Measurements from ENCODE around the gene PDE6B.
"Not testable (repeated sequence)": the region's sequence is repeated elsewhere in the genome, so short reads cannot be mapped to it uniquely, and the experiment has no call there.

The PDE6B gene

DNA sequence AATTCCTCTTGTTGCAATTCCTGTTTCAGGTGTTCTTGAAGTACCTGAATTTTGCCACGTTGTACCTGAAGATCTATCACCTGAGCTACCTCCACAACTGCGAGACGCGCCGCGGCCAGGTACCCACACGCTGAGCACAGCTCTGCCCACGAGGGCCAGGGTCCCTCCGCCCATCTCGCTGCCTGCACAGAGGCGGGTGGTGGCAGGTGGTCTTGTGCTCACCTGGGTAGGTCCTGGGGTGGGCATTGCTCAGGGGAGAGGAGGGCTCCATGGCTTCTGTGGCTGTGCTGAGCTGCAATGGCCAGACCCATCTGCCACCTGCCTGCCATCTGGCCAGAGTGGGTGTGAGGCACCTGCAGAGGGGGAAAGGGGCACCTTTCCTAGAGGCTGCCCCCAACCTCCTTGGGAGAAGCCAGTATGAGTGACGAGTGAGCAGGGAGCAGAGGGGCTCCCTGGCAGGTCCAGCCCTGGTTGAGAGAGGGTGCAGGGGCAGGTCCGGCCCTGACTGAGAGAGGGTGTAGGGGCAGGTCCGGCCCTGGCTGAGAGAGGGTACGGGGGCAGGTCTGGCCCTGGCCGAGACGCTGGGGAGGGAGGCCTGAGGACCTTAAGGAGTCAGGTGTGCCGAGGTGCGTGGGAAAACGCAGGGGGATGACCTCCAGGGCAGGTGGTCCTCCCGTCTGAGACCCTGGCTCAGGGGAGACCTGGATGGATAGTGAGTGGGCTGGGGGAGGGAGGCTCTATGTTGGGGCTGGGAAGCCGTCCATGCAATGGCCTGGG is 10.7 kb downstream of the PDE6B start:
- DNase-seq (ENCODE audit: low read depth, low spot score) = no peak

DNA sequence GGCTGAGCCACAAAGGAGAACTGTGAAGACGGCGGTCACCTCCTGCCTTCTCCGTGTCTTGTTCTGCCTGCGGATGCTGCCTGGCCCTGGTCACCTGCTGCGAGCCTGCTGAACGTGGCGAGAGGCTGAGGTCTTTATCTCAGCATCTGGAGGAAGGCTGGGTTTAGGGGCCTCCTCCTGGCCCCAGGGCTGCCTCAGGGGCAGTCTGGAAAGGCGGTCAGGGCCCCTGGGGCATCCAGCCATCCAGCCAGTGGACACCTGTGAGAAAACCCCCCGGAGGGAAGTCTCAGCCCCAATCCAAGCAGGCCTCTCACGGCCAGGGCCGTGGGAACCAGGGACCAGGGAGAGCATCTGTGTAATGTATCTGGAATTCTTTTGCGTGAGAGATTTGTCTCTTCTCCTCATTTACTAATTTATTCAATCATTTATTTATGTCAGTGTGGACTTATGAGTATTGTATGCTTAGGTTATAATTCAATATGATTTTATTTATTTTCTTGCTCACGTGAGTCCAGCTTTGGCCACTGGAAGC is 11.3 kb downstream of the PDE6B start:
- no peak for DNase-seq (ENCODE audit: low read depth, low spot score)

DNA sequence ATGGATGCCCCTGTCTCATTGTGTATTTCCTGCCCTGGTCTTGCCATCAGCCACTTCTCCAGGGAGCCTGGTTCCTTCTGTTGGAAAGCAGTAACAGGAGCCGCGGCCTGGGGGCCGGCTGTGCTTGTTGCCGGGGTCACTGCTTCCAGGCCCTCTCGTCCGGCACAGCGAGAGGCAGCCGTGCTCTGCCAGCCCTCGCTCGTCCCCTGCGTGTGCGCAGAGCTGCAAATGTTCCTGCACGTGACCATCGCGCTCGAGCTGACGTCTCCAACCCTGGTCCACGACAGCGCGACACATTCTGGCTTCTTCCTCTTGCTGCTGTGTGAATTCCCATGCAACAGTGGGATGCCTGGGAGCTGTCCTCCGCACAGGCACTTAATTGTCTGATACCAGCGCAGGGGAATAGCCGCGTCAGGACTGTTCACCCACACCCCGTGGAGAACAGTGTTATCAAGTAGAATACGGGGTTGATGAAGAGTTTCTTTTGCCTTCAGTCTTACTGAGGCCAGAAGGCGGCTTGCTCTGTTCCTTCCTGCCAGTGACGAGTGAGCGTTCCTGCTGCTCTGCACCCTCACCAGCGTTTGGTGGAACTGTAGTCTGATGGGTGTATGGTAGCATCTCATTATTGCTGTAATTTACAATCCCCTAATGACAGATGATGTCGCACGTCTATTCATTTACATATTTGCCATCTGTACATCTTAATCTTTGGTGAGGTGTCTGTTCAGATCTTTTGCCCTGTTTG is 12.3 kb downstream of the PDE6B start:
- no peak for DNase-seq (ENCODE audit: low read depth, low spot score)

DNA sequence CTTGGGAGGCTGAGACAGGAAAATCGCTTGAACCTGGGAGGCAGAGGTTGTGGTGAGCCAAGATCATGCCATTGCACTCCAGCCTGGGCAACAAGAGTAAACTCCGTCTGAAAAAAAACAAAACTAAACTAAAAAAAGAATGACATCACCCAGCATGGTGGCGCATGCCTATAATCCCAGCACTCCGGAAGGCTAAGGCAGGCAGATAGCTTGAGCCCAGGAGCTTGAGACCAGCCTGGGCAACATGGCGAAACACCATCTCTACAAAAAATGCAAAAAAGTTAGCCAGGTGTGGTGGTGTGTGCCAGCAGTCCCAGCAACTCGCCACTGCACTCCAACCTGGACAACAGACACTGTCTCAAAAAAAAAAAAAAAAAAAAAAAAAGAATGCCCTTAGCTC is 17.0 kb downstream of the PDE6B start:
- DNase-seq (ENCODE audit: low read depth, low spot score) = not testable (repeated sequence)

DNA sequence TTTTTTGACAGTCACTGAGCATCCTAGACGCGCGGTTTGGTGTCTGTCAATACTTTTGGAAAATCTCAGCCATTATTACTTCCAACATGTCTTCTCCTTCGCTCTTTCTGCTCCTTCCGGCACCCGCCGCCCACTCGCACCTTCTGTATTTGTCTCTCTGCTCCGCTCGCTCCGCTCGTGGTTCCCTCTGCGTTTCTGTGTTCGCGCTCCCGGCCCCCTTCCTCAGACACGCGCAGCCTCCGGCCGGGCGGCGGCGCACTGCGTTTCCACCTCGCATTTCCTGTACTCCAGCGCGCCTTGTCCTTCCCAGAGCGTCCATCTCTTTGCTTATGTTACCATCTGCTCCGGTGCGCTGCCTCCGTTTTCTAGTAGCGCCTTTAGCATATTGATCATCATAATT is 21.1 kb downstream of the PDE6B start:
- no peak for DNase-seq (ENCODE audit: low read depth, low spot score)

DNA sequence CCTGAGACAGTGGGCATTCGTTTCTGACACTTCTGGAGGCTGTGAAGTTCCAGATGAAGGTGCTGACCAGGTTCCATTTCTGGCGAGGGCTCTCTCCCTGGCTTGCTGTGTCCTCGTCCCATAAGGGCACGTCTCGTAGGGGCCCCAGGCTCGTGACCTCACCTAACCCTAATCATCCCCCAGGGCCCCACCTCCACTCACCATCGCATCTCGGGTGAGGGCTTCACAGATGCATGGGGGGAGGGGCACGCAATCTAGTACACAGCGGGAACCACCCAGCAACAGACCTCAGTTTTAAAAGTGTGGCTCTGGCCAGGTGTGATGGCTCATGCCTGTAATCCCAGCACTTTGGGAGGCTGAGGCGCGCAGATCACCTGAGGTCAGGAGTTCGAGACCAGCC is 22.1 kb downstream of the PDE6B start:
- no peak for DNase-seq (ENCODE audit: low read depth, low spot score)

DNA sequence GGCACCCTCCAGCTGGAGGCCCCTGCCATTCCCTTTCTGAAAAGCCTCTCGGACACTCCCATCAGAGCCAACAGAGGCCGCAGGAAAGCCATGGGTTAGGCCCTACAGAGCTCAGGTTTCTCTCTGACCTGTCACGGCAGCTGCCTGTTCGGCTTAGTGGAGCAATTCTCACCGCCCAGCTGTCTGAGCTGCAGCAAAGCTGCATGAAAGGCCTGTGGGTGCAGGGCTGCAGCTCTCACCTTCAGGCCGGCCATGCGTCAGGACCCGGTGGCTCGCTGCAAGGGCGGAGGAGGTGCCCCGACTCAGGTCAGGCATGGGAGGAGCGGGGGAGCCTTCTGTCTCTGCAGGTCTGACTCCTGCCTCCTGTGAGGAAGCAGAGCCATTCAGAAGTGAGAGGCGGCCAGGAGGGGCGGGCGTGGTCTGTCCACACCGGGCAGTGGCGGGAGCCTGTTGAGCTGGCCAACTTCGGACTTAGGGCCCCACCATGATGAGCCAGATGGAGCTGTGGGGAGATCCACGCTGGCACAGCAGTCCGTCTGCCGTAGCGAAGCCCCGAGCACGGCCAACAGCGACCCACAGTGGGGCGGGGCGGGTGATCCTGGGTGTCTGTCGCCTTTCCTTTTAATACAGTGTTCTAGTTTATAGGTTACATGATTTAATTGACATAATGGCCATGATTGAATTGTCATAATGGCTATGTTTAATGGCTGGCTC is 23.4 kb downstream of the PDE6B start:
- DNase-seq (ENCODE audit: low read depth, low spot score) = no peak

DNA sequence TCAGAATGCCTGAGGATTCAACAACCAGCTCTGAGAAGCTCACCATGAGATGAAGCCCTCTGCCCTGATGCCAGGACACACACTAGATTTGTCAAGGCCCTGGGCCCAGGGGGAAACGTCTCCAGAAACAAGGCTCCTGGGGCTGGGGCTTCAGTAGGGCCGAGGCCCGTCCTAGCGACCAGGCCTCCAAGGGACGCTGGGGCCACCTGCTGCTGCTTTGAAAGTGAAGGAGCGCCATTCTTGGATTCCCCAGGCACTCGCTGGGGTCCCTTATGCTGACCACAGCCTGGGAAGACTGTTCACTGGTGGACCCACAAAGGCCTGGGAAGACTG is 23.9 kb downstream of the PDE6B start:
- DNase-seq (ENCODE audit: low read depth, low spot score) = no peak

DNA sequence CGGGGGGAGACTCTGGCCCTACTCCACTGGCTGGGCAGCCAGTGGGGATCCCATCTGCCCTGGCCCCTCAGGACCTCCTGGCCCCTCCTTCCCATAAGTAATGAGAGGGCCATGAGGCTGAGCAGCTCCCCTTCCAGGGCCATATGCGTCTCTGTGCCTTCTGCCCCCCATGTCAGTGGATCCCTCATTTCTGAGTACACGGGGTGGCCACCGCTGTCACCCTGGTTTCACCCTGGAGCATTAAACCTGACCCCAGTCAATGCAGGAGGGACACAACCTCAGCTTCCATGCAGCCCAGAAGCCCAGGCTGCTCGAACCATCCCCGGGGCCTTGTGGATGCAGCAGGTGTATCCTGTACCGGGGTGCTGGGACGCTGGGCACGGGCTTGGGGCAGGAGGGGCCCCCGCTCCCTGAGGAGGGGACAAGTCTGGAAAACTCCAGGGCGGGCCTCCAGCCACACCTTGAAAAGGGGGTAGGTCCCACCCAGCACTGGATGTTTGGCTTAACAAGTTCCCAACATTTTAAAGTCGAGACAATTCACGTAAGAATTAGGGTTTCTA is 24.5 kb downstream of the PDE6B start:
- DNase-seq (ENCODE audit: low read depth, low spot score) = no peak

DNA sequence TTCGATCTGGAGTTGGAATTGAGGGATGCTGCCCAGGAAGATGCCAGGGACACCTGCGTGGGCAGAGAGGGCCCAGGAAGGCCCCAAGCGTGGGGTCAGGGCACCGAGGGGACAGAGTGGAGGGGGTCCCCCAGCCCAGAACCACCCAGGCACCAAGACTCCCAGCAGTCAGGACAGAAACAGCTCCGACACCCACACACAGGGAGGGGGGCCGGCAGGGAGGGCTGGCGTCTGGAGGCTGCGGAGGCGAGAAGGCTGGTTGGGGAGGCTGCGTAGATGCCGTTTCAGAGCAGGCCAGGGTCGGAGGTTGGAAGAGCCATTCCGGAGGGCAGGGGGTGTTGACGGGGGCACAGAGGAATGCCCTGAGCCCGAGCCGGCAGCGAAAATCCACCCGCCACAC is 25.1 kb downstream of the PDE6B start:
- no peak for DNase-seq (ENCODE audit: low read depth, low spot score)

DNA sequence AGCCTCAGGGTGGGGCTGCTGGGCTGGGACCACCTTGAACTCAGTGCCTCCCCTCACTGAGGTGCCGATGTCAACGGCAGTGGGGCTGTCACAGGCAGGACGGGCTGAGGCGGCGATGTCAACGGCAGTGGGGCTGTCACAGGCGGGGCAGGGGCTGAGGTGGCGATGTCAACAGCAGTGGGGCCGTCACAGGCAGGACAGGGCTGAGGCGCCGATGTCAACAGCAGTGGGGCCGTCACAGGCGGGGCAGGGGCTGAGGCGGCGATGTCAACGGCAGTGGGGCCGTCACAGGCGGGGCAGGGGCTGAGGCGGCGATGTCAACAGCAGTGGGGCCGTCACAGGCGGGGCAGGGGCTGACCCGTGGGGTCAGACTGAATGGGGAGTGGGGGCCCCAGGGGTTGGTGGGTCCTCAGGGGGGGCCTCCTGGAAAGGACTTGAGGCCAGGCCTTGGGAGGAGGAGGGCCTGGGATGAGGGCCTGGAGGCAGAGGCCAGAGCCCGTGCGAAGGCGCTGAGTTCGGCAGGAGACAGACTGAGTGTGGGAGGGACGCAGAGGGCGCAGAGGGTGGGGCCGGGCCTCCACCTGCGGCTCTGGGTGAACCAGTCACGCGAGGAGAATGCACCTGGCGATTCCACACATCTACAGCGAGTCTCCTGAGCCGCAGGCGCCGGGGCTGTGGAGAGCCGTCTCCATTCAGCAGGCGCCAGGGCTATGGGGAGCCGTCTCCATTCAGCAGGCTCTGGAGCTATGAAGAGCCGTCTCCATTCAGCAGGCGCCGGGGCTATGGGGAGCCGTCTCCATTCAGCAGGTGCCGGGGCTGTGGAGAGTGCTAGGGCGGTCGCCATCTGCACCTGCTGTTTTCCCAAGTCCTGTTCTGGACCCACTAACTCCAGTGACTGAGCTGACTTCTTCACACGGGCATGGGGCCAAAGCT is 25.8 kb downstream of the PDE6B start:
- no peak for DNase-seq (ENCODE audit: low read depth, low spot score)

DNA sequence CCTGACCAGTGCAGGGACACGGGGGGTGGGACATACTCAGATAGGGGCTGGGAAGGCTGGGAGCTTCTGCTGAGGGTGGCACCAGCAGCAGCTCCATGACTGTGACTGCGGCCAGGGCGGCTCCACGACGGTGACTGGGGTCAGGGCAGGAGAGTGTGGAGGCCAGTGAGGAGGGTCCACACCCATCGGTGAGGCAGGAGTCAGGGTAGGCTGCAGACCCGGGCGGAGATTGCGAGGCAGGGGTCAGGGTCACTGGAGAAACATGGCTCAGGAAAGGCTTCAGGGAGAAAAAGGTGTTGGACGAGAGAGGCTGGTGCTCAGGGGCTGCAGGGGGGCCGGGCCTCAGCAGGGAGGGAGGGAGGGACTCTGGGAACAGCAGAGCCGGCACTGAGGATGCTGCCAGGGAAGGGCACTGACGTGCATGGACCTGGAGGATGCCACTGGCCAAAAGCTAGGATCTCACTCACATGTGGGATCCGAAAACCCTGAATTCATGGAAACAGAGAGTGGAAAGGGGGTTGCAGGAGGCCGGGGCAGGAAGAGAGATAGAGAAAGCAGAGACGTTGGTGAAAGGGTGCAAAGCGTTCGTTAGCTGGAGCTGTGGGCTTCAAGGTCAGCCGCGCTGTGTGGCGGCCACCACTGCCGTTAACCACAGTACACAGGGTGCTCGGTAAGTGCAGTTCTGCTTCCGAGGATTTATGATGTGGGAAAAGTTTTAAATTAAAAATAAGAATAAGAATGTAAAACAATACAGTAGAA is 26.7 kb downstream of the PDE6B start:
- DNase-seq (ENCODE audit: low read depth, low spot score) = no peak

DNA sequence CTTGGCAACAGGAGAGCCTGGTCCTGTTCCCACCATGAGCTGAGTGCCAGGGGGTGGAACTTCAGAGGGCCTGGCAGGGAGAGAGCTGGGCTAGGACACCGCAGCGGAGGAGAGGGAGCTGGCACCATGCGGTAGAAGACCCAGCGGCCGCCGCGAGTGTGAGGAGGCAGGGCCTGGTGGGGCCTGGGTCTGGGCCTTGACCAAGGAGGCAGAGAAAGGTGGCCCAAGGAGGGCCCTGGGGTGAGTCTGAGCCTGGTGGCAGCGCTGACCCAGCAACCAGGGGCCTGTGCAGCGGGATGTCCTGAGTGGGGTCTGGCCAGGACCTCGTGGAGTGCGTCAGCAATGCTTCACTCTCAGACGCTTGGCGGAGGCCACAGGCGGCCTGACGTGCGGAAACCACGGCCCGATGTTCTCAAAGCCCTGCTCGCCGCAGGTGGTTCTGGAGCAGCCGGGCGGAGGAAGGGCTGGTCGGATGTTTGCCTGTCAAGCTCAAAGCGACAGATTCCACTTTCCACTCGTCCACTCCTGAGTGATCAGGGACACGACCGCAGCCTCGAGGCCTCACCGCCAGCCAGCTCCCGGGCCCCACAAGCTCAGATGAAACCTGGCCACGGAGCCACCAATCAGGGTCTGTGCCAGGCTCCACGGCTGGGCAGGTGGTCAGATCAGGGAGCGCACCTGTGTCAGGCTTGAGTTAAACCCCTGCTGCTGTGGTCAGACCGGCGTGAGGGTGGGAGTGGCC is 27.9 kb downstream of the PDE6B start:
- DNase-seq (ENCODE audit: low read depth, low spot score) = no peak

DNA sequence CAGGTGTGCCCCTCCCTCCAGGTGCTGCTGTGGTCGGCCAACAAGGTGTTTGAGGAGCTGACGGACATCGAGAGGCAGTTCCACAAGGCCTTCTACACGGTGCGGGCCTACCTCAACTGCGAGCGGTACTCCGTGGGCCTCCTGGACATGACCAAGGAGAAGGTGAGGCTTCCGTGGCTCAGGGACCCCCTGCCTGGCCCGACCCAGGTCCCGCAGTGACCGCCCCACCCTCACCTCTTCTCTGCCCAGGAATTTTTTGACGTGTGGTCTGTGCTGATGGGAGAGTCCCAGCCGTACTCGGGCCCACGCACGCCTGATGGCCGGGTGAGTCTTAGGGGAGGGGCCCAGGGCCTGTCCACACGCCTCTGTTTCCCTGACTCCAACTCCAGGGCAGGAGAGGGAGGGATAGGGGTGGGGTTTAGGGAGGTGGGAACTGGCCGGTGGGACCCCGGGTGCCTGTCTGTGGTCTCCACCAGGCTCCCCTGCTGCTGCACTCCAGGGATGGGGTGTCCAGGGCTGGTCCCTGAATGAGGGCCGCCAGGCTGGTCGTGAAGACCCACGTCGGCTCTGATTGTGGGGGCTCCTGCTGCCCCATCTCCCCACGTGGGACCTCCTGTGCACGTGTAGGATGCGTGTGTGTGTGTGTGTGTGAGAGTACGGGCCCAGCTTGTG is 28.6 kb downstream of the PDE6B start:
- no peak for DNase-seq (ENCODE audit: low read depth, low spot score)

DNA sequence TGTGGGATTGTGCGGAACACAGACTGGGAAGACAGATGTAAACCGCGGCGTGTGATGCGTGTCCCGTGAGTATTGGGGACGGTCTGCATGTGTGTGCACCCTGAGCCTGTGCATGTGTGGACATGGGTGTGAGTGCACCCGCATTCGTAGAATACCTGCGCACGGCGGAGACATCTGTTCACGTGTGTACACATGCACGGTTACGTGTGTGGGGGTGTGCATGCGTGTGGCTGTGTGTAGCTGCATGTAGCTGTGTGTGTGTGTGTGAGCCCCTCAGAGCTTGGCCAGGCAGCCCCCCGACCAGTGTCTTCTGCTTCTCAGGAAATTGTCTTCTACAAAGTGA is 29.1 kb downstream of the PDE6B start:
- no peak for DNase-seq (ENCODE audit: low read depth, low spot score)

DNA sequence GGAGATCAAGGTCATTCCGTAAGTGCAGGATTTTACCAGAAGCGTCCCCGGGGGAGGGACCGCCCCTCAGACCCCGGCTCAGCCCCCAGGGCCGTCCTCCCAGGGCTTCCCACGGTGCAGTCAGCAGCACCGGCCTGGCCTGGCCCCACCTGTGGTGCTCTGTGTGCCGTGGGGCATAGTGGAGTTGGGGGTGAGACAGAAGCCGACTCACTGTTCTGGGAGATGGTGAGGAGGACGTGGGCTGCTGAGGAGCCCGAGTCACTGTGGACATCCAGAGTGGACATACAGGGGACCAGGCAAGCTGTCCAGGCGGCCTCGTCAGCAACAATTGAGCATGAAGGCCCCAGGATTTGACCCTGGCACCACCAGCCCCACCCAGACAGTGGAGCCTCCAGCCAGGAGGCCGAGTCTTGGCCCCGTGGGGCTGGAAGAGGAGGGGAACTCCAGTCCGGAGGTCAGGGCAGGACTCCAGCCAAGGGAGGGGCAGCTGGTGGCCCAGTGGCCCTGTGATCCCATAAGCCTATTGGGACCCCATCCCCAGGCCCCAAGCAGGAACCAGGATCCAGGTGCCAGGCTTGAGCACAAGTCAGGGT is 29.6 kb downstream of the PDE6B start:
- DNase-seq (ENCODE audit: low read depth, low spot score) = no peak

DNA sequence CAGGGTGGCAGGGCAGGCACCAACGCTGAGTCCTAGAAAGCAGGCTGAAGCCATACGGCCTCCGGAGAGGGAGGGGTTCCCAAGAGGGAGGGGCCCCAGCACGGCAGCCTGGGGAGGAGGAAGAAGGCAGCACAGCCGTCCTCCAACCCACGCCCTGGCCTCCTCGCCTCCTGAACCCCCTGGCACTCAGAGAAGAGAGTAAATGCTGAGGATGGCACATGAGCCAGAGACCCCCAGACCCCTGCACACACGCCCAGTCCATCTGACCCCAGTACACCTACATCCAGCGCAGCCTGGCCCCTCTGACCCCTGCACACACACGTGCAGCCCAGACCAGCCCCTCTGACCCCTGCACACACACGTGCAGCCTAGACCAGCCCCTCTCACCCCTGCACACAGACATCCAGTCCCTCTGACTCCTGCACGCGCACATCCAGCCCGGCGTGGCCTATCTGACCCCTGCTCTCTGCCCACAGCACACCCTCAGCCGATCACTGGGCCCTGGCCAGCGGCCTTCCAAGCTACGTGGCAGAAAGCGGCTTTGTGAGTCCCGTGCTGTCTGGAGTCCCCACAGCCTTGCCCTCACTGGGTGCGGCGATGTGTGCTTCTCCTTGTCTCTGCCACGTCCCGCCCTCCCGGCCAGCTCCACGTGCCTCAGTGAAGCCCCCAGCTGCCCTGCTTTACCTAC is 30.2 kb downstream of the PDE6B start:
- no peak for DNase-seq (ENCODE audit: low read depth, low spot score)
